ENCODE measurements around the gene LNP1. TPM values are rescaled to one million over a fixed set of nuclear protein-coding genes. Genes with fewer than 3 reads are reported as not detected.

LNP1 gene
- total RNA-seq, 1 experiment from 2014 or later: 3.3 TPM

GRCh38 chr3:100420885-100421284 lies 19.5 kb downstream of the LNP1 start:
- Histone ChIP-seq H3K27me3 (replicated peaks; ENCODE audit: control insufficient read depth, insufficient read depth, low read length) (no peaks in the 10 kb centered on the region), H3K9me3 (no peaks in the 10 kb centered on the region), H3K36me3 (ENCODE audit: control insufficient read depth, insufficient read depth, low read length) (no peaks in the 10 kb centered on the region), H3K4me1 (peaks cover 3% of the 10 kb centered on the region; the same call in 1 of the 2 replicates), H3K4me3 (ENCODE audit: low read depth, low read length) (no peak overlapping the region)
- CTCF ChIA-PET: no interaction called here
- TF ChIP-seq CTCF (IDR thresholded peaks at IDR 0.05; ENCODE audit: insufficient read depth in 1 of 2, low read depth in 1 of 2, low read length in 1 of 2, severe bottlenecking in 1 of 2, unreplicated experiment in 1 of 2): no peak
- intact Hi-C loops (cut with micrococcal nuclease; ENCODE audit: unreplicated experiment): no loop called here
- H3K9me3 Mint-ChIP-seq (ENCODE audit: unreplicated experiment): no peaks in the 10 kb centered on the region
- H3K27ac Mint-ChIP-seq (ENCODE audit: unreplicated experiment): no peak overlapping the region
- DNase-seq: no peak
- BruUV-seq (replicated peaks): no TSS peak
- no peaks in the 10 kb centered on the region for H3K36me3 Mint-ChIP-seq (ENCODE audit: insufficient read depth, unreplicated experiment)
- POLR2A ChIA-PET: no interaction called here
- no peak overlapping the region for H3K4me3 Mint-ChIP-seq (ENCODE audit: unreplicated experiment)
- H3K27me3 Mint-ChIP-seq (ENCODE audit: insufficient read depth, unreplicated experiment): no peaks in the 10 kb centered on the region
- no peaks in the 10 kb centered on the region for H3K4me1 Mint-ChIP-seq (ENCODE audit: low read depth, unreplicated experiment)

DNA sequence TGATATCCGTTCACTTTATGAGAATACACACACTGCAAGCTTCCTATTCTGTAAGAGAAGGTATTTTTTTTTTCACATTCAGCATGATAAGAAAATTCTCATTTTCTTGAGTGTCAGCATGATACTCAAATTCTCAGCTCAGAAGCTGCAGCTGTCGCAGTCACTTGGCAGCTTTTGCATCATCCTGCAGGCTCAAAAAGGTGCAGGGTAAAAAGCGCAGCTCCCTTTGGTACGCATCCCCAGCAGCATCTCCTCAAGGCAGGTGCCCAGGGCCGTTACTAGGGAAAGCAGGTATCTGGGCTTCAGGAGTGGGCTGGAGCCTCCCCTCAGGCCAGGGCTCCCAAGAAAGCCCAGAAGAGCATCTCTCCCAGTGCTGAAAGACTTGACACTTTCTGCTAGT lies 22.3 kb downstream of the LNP1 start:
- Mint-ChIP-seq H3K27ac (ENCODE audit: unreplicated experiment) (no peak overlapping the region), H3K36me3 (ENCODE audit: insufficient read depth, unreplicated experiment) (no peaks in the 10 kb centered on the region), H3K4me1 (ENCODE audit: low read depth, unreplicated experiment) (no peaks in the 10 kb centered on the region), H3K9me3 (ENCODE audit: unreplicated experiment) (no peaks in the 10 kb centered on the region), H3K4me3 (ENCODE audit: unreplicated experiment) (no peak overlapping the region), H3K27me3 (ENCODE audit: insufficient read depth, unreplicated experiment) (no peaks in the 10 kb centered on the region)
- BruUV-seq (replicated peaks): no TSS peak
- Histone ChIP-seq H3K27me3 (replicated peaks; ENCODE audit: control insufficient read depth, insufficient read depth, low read length) (no peaks in the 10 kb centered on the region), H3K9me3 (no peaks in the 10 kb centered on the region), H3K4me1 (peaks cover 3% of the 10 kb centered on the region; the same call in 1 of the 2 replicates), H3K4me3 (ENCODE audit: low read depth, low read length) (no peak overlapping the region), H3K36me3 (ENCODE audit: control insufficient read depth, insufficient read depth, low read length) (no peaks in the 10 kb centered on the region)
- intact Hi-C loops (cut with micrococcal nuclease; ENCODE audit: unreplicated experiment): no loop called here
- TF ChIP-seq CTCF (IDR thresholded peaks at IDR 0.05; ENCODE audit: insufficient read depth in 1 of 2, low read depth in 1 of 2, low read length in 1 of 2, severe bottlenecking in 1 of 2, unreplicated experiment in 1 of 2): no peak
- CTCF ChIA-PET: no interaction called here
- DNase-seq: no peak
- POLR2A ChIA-PET: no interaction called here

DNA sequence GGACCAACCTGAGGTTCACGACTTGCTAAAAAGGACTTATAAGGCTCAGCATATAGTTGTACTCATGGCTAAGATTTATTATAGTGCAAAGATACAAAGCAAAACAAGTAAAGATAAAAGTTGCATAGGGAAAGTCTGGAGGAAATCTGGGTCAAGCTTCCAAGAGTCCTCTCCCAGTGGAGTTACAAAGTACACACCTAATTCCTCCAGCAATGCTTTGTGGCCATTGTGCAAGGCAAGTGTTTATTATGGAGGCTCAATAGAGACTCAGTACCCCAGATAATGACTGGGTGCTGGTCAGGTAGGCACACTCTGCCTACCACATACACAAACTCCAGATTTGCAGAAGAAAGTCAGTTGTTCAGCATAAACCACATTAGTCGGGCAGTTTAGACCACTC lies 22.9 kb downstream of the LNP1 start:
- Mint-ChIP-seq H3K9me3 (ENCODE audit: unreplicated experiment) (no peaks in the 10 kb centered on the region), H3K27me3 (ENCODE audit: insufficient read depth, unreplicated experiment) (no peaks in the 10 kb centered on the region), H3K27ac (ENCODE audit: unreplicated experiment) (no peak overlapping the region), H3K4me1 (ENCODE audit: low read depth, unreplicated experiment) (no peaks in the 10 kb centered on the region), H3K36me3 (ENCODE audit: insufficient read depth, unreplicated experiment) (no peaks in the 10 kb centered on the region), H3K4me3 (ENCODE audit: unreplicated experiment) (no peak overlapping the region)
- H3K4me3 ChIP-seq (ENCODE audit: low read depth, low read length): no peak overlapping the region
- no peak for TF ChIP-seq CTCF (IDR thresholded peaks at IDR 0.05; ENCODE audit: insufficient read depth in 1 of 2, low read depth in 1 of 2, low read length in 1 of 2, severe bottlenecking in 1 of 2, unreplicated experiment in 1 of 2)
- ChIA-PET POLR2A (interaction anchor here (1.0 kb wide), 1 partner anchor 23 kb away, joined by 3 read pairs; the partner anchor contains the start of genes LNP1 and TOMM70), CTCF (no interaction called here)
- H3K4me1 ChIP-seq: peaks cover 3% of the 10 kb centered on the region; the same call in 1 of the 2 replicates
- no peaks in the 10 kb centered on the region for H3K36me3 ChIP-seq (ENCODE audit: control insufficient read depth, insufficient read depth, low read length)
- intact Hi-C loops (cut with micrococcal nuclease; ENCODE audit: unreplicated experiment): no loop called here
- no peaks in the 10 kb centered on the region for H3K9me3 ChIP-seq
- BruUV-seq (replicated peaks): no TSS peak
- no peak for DNase-seq
- no peaks in the 10 kb centered on the region for H3K27me3 ChIP-seq (replicated peaks; ENCODE audit: control insufficient read depth, insufficient read depth, low read length)

Measured in Caco-2 (cell line).